Neuron (in vitro differentiated cells): ENCODE measurements around the gene LRRK1.

Experiments used
- H2AFZ ChIP-seq: one replicate; pipeline ENCODE4 v1.6.1; 2013; ENCODE audit warnings: low read depth, mild to moderate bottlenecking, inconsistent platforms, low read length, moderate library complexity
- H3K27me3 ChIP-seq: one replicate; pipeline ENCODE4 v1.6.1; 2013; ENCODE audit warnings: low read length; ENCODE audit not compliant: insufficient read depth
- H3K36me3 ChIP-seq: one replicate; pipeline ENCODE4 v1.6.1; 2013; ENCODE audit warnings: low read length; ENCODE audit not compliant: insufficient read depth
- H3K4me1 ChIP-seq: one replicate; pipeline ENCODE4 v1.6.1; 2013; ENCODE audit warnings: low read length; ENCODE audit not compliant: insufficient read depth
- H3K4me3 ChIP-seq: 2 replicates; pipeline ENCODE4 v1.5.1; 2013; ENCODE audit warnings: mild to moderate bottlenecking, low read length, moderate library complexity
- H3K9me3 ChIP-seq: one replicate; pipeline ENCODE4 v1.6.1; 2013; ENCODE audit warnings: low read length

The LRRK1 gene

DNA sequence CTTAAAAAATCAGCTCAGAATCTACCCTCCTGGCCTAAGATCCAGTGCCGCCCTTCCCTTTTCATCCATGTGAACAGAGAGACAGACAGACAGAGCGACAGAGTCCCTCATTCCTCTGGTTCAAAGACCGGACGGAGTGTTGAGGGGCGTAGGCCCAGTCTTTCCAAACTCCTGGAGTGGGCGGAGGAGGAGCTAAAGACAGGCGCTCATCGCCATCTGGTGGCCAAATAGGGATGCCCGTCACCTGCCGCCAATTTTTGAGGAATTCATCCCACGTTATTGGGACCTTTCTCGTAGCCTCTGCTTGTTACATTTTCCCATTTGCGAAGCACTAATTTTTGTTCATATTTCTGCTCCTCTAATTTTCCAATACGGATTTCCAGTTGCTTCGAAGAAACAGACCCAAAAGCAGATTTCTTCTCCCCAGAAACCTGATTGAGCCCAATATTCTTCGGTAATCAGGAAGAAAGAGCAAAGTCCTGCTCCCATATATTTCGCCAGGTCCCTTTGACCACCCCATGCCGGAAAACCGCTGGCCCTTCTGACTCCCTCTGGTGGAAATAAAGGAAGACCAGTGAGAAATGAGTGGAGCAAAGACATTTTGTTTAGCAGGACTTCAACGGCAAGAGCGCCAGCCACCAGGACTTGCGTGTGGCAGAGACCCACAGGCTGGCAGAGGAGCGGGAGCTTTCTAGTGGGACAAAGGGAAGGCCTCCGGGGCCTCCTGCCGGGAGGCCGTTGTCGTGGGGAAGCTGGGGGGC, 88.0 kb downstream of the LRRK1 start:
- H2AFZ ChIP-seq: no peak overlapping the region
- peaks cover 7% of the 10 kb centered on the region for H3K4me1 ChIP-seq
- H3K4me3 ChIP-seq: no peak overlapping the region
- no peaks in the 10 kb centered on the region for H3K27me3 ChIP-seq
- no peaks in the 10 kb centered on the region for H3K9me3 ChIP-seq
- no peaks in the 10 kb centered on the region for H3K36me3 ChIP-seq

DNA sequence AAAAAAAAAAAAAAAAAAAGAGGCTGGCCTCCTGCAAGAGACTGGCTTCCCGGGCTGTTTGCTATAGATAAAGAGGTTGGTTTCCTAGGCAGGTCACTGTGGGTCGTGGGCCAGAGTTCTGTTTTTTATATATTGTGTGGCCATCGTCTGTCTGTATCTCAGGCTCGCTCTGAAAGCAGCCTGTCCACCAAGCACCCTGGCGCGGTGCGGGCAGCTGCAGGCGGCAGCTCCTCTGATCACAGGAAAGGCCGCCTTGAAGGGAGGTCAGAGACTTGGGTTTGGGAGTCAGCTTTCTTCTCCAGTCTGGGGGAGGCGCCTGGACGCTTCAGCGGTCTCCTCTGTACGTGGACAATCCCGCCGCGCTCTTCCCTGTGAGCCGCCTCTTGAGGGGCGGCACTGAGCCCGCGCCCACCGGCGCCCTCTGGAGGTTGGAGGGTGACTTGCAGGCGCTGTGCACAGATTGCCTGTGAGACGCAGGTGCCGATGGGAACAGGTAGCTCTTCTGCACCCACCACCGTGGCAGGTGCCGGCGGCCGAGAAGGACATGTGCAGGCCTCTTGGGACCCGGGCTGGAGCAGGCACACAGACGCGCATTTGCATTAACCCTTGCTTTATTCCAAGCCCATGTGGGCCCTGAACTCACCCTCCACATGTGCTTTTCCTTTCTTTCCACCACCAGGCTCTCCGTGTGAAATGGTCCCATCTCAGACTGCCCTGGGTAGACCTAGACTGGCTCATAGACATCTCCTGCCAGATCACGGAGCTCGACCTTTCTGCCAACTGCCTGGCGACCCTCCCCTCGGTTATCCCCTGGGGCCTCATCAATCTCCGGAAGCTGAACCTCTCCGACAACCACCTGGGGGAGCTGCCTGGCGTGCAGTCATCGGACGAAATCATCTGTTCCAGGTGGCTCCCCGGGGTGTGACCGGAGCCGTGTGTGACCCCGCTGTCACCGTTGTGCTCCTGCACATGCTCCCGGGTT, 89.3 kb downstream of the LRRK1 start:
- H3K4me3 ChIP-seq: peak overlapping the region; percentile 25
- no peaks in the 10 kb centered on the region for H3K27me3 ChIP-seq
- no peaks in the 10 kb centered on the region for H3K9me3 ChIP-seq
- peaks cover 7% of the 10 kb centered on the region for H3K4me1 ChIP-seq
- H3K36me3 ChIP-seq: no peaks in the 10 kb centered on the region
- no peak overlapping the region for H2AFZ ChIP-seq

DNA sequence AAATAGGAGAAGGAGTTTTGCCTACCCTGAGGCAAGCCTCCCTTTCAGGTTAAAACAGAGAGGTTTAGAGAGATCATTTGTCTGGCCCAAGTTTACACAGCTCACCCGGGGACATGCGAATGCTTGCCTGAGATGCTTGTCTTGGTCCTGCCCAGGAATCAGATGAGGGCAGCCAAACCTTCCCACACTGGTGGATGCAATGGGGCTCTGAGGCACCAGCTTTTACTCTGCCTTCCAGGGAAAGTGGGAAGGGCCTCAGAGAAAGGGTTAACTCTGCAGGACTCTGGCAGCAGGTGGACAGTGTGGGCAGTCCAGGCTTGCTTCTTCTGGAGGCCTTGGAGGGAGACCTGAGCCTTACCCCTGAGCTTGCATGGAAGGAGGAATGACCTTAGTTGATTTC, 90.0 kb downstream of the LRRK1 start:
- Histone ChIP-seq H3K36me3 (no peaks in the 10 kb centered on the region), H3K4me3 (no peak overlapping the region), H3K4me1 (peaks cover 7% of the 10 kb centered on the region), H3K27me3 (peaks cover 3% of the 10 kb centered on the region), H3K9me3 (no peaks in the 10 kb centered on the region), H2AFZ (no peak overlapping the region)

DNA sequence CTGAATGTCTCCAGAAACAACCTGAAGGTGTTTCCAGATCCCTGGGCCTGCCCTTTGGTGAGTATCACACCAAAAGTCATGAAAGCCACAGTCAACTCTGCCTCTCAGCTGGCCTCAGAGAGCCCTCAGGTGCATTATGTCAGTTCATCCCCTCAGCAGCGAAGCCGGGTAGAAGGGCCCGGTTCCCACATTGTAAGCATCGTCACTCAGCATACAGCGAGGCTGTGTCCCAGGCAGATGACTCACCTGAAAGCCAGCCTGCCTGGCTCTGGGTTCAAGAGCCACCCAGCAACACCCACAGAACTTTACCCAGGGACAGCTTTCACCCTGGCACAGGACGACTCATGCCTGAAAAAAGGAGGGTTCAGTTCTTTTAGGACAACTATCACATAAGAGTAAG, 91.6 kb downstream of the LRRK1 start:
- Histone ChIP-seq H3K9me3 (no peaks in the 10 kb centered on the region), H3K27me3 (peaks cover 3% of the 10 kb centered on the region), H3K4me1 (peaks cover 7% of the 10 kb centered on the region), H2AFZ (no peak overlapping the region), H3K36me3 (no peaks in the 10 kb centered on the region), H3K4me3 (no peak overlapping the region)

DNA sequence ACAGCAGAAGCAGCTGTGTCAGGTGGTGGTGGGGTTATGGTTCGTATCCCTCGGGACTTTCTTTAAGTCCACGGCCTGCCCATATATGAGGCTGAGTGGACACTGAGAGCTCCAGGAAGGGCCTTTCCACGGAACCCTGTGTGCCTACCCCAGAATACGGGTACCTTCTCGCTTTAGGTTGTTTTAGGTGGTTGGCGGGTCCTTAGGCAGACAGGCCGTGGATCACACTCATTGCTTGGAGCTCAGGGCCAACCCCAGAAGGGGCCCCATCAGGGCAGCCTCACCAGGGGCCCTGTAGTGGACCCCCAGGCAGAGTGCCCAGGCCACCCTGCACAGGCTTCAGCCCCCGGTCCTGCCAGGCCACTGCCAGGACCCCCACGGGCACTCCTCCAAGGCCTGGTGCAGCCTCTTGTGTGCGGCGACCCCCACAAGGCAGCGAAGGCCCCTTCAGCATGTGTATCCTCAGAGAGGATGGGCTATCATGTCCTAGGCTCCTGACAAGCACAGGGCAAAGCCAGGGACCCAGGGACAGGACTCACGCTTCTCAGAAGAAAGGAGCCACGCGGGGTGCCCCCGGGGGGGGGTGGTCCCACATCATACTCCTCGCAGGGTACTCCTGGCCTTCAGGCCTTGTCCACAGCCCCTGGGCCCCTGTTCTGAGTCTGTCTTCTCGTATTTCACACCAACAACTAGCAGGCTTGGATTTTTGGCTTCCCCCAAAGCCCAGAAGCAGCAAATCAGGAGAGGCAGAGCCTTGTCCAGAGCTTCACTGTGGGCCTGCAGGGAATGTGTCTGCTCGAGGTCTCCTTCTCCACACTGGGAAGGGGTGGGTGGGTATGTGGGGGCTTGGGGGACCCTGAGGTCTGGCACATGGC, 93.4 kb downstream of the LRRK1 start:
- Histone ChIP-seq H3K9me3 (no peaks in the 10 kb centered on the region), H3K36me3 (no peaks in the 10 kb centered on the region), H3K27me3 (peaks cover 3% of the 10 kb centered on the region), H3K4me3 (no peak overlapping the region), H3K4me1 (peaks cover 4% of the 10 kb centered on the region), H2AFZ (no peak overlapping the region)

DNA sequence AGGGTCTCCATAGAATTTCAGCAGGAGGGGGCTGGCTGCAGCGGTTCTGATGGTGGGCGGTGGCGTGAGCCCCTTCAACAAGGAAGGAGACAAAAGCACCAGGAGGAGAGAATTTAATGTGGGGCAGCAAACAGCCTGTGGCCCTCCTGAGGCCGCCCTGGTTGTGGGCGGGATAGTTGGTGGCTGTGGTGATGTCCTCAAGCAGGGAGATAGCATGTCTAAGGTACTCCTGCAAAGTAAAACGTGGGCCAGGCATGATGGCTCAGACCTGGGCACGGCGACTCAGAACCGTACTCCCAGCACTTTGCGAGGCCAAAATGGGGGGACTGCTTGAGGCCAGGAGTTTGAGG, 94.0 kb downstream of the LRRK1 start:
- Histone ChIP-seq H3K27me3 (peaks cover 3% of the 10 kb centered on the region), H3K36me3 (no peaks in the 10 kb centered on the region), H3K9me3 (no peaks in the 10 kb centered on the region), H3K4me3 (no peak overlapping the region), H2AFZ (no peak overlapping the region), H3K4me1 (peaks cover 4% of the 10 kb centered on the region)

DNA sequence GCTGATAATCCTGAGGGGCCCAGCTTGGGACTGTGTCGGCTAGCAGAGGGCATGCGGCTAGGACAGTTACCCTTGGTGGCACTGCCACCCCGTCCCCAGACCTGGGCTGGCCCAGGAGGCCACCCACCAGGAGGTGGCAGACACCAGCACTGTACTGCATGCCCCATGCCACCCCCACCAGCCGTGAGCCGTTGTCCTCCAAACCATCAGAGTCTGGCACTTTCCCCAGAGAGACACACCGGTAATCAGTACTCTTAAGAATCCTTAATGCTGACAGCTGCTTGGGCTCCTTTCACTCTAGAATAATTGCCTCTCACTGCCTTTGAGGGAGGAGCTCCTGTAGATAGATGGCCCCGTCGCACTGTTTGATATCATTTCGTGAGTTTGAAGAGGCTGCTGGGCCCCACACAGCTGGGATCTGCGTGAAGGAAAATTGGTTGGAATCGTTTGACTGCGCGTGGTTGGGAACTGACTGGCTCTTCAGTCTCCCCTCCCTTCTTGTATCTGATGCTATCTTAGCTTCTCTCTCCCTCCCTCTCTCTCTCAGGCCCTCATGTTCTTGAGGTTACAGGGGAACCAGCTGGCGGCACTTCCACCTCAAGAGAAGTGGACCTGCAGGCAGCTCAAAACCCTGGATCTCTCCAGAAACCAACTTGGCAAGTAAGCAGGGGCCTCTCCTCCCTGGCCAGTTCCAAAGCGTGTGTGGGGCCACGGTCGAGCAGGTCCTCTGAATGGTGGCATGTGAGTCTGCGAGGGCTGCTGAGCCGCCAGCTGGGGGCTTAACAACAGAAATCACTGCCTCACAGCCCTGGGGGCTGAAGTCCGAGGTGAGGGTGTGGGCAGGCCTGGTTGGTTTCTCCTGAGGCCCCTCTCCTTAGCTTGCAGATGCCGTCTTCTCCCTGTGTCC, 94.9 kb downstream of the LRRK1 start:
- H3K4me3 ChIP-seq: no peak overlapping the region
- H3K36me3 ChIP-seq: no peaks in the 10 kb centered on the region
- H3K4me1 ChIP-seq: peaks cover 4% of the 10 kb centered on the region
- peaks cover 3% of the 10 kb centered on the region for H3K27me3 ChIP-seq
- H3K9me3 ChIP-seq: no peaks in the 10 kb centered on the region
- no peak overlapping the region for H2AFZ ChIP-seq

DNA sequence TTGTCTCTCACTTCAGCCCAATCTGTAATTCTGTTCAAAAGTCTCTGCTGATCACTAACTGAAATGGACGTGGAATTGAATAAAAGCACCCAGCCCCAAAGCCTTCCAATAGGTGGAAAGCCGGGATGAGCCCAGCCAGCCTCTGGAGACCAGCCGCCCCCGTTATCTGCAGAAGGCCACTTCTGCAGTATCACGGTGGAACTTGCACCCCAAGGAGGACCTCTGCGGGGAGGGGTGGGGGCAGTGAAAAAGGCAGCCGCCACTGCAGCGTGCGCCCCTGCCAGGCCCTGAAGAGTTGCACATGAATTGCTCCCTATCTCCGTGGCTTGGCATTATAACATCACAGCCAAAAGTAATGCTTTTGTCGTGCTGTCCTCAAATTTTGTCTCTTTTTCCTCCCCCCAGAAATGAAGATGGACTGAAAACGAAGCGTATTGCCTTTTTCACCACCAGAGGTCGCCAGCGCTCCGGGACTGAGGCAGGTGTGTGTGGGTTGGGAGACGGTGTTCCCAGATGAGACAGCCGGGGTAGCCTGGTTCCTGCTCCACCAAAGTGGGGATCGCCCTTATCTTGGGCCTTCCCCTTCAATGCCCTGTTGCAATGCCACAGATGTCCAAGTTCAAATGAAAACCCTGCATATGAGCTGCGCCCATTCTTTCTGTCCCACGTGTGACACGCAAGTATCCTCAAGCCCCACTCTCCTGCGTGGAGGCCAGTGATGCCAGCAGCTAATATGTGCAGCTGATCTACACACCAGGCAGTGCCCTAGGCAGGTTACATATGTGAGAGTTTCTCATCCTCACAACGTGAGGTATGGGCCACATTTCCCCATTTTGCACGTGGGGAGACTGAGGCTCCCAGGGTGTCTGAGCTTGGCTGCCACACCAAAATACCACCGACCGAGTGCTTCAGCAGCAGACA, 96.0 kb downstream of the LRRK1 start:
- H2AFZ ChIP-seq: no peak overlapping the region
- H3K4me1 ChIP-seq: peaks cover 4% of the 10 kb centered on the region
- H3K4me3 ChIP-seq: no peak overlapping the region
- no peaks in the 10 kb centered on the region for H3K36me3 ChIP-seq
- H3K27me3 ChIP-seq: peaks cover 3% of the 10 kb centered on the region
- H3K9me3 ChIP-seq: no peaks in the 10 kb centered on the region

DNA sequence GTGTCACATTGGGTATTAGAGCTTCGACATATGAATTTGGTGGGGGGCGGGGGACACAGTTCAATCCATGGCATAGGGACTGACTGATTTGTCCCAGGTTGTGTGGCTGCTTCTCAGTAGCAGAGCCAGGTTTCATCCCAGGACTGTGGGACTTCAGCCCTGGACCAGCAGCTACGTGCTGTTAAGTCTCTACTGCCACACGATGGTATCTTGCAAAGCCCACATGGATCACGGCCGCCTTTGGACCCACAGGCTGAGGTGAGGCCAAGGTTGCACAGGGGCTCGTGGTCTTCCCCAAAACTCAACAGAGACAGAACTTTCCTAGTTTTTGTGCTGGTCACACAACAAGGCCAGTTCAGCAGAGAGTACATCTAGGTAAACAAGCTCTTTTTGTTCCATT, 97.4 kb downstream of the LRRK1 start:
- peaks cover 2% of the 10 kb centered on the region for H3K4me1 ChIP-seq
- no peak overlapping the region for H3K4me3 ChIP-seq
- H3K36me3 ChIP-seq: no peaks in the 10 kb centered on the region
- H2AFZ ChIP-seq: no peak overlapping the region
- H3K9me3 ChIP-seq: no peaks in the 10 kb centered on the region
- peaks cover 3% of the 10 kb centered on the region for H3K27me3 ChIP-seq

DNA sequence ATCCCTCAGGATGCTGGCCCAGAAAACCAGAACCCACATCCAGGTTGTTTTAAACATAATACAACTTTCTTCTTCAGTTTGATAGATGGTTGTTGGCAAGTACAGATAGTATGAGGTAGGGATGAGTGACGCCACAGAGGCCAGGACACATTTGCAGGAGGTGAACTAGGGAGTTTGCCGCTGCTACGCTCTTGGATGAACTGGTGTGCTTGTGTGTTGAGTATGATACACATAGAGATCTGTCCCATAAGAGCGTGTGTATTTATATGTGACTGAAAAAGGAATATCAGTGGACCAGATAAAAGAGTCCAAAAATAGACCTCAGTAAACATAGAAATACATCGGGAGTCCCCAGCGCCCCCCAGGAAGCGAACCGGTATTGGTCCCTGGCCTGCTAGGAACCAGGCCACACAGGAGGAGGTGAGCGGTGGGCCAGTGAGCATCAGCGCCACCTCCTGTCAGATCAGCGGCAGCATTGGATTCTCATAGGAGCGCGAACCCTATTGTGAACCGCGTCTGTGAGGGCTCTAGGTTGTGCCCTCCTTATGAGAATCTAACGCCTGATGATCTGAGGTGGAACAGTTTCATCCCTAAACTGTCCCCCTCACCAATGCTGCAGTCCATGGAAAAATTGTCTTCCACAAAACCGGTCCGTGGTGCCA, 98.1 kb downstream of the LRRK1 start:
- H3K9me3 ChIP-seq: no peaks in the 10 kb centered on the region

DNA sequence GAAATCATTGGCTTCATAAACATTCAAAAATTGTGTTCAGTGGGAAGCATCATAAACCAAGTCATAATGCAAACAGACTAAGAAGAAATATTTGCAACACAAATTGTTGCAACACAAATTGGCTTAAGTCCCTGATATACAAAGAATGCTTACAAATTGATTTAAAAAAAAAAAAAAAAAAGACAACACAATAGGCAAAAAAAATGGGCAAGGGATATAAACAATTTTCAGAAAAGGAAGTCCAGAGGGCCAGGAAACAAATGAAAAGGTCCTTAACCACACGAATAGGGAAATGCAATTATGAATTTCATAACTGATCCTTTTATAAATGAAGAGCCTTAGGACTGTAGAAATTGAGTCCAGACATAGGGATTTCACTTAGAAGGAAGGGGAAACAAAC, 98.9 kb downstream of the LRRK1 start:
- Histone ChIP-seq H3K4me3 (no peak overlapping the region), H3K36me3 (no peaks in the 10 kb centered on the region), H2AFZ (no peak overlapping the region), H3K27me3 (peaks cover 3% of the 10 kb centered on the region), H3K9me3 (no peaks in the 10 kb centered on the region), H3K4me1 (no peaks in the 10 kb centered on the region)

More for the DNA sequence above, 98.1 kb downstream of the LRRK1 start:
- Histone ChIP-seq H3K27me3 (peaks cover 3% of the 10 kb centered on the region), H2AFZ (no peak overlapping the region), H3K4me1 (no peaks in the 10 kb centered on the region), H3K36me3 (no peaks in the 10 kb centered on the region), H3K4me3 (no peak overlapping the region)
